ENCODE results near the gene BTRC.
"Not testable (repeated sequence)": the region's sequence is repeated elsewhere in the genome, so short reads cannot be mapped to it uniquely, and the experiment has no call there.

The BTRC gene

DNA sequence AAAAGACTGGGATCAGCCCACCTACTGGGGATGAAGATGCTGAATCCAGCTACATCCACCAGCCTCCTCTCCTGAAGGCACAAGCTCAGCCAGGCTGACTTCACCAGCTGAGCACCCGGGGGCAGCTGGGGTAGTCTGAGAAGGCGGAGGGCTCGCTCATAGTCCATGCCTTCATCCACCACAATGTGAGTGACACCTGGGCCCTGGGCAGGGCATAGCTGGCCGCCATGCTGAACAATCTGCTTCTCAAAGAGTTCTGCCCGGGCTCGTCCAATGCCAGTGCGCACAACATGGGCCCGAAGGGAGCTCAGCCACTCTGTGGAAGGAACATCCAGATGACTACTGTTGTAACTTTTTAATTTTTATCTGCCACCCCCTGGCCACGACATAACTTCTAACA is 231.9 kb downstream of the BTRC start:
- DNase-seq (ENCODE audit: low read depth) = no peak

DNA sequence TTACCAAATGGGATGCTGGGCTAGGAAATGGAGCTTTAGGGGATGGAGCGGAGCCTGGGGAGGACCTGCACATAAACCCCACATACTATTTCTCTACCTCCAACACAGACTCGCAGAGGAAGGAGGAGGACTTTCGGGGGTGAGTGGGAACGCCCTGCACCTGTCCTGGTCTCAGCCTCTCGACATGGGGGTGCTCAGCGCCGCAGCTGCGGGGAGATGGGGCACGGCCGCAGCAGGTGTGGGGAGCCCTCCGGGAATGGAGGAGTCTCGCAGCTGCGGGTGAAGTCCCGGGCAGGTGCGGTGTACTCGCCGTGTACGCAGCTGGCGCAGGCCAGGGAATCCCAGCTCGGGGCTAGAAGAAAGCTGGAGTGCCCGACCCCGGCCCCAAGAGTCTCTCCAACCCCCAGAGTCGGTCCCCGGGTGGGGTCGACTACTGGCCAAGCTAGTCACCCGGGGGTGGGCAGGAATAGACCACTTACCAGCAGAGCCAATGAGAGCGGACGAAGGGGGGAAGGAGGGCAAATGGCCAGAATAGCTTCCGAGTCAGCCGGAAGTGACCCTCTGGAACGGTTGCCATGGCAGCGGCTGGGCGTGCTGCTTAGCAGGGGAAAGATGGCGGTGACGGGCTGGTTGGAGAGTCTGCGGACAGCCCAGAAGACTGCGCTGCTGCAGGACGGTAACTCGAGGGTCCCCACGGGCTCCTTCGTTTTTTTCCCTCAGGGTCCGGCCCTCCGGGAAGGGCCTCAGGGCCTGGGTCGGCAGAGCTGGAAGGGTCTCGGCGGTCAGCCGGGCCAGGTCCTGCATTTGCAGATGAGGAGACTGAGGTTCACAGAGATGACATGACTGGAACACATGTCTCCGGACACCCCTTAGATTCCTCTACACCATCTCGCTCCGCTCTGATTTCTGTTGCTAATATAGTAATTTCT is 234.0 kb downstream of the BTRC start, which contains the start of the genes DPCD and POLL:
TSS of gene DPCD (plus strand) at position 597 of the 929 bp plus-strand sequence. CDS start at position 613, 16 bp downstream.
TSS of gene POLL (minus strand) at position 533 of the 929 bp plus-strand sequence. CDS start 897 bp downstream, outside the sequence.
- DNase-seq (ENCODE audit: low read depth) = peak; percentile 88

DNA sequence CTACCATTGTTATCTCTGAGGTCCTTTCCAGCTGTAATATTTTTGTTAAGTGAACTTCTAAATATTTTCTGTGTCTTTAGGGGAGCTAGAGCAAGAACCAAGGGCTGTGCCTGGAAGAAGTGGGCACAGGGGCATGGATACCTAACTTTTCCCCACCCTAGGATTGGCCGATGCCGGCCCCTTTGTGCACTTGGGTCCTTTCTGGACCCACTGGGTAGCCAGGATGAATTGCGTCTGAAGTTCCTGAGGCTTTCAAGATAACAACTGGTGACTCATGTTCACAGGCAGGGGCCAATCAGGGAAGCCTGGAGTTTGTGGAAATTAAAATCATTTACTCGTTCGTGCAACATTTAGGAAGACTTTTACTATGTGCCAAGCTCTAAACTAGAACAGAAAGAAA is 234.9 kb downstream of the BTRC start:
- DNase-seq (ENCODE audit: low read depth) = no peak

DNA sequence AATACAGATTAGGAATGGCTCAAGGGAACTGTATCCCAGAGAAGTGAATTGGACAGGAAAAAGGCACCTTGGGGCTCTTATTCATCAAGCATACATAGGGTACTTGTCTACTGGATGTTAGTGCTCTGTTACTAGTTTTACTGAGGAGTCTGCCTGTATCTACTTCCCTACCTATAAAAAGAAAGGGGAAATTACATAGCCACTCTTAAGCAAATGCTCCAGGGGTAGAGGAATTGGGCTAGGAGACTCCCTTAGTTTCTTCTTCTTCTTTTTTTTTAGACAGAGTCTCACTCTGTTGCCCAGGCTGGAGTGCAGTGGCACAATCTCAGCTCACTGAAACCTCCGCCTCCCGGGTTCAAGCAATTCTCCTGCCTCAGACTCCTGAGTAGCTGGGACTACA is 239.4 kb downstream of the BTRC start:
- DNase-seq (ENCODE audit: low read depth) = not testable (repeated sequence)

DNA sequence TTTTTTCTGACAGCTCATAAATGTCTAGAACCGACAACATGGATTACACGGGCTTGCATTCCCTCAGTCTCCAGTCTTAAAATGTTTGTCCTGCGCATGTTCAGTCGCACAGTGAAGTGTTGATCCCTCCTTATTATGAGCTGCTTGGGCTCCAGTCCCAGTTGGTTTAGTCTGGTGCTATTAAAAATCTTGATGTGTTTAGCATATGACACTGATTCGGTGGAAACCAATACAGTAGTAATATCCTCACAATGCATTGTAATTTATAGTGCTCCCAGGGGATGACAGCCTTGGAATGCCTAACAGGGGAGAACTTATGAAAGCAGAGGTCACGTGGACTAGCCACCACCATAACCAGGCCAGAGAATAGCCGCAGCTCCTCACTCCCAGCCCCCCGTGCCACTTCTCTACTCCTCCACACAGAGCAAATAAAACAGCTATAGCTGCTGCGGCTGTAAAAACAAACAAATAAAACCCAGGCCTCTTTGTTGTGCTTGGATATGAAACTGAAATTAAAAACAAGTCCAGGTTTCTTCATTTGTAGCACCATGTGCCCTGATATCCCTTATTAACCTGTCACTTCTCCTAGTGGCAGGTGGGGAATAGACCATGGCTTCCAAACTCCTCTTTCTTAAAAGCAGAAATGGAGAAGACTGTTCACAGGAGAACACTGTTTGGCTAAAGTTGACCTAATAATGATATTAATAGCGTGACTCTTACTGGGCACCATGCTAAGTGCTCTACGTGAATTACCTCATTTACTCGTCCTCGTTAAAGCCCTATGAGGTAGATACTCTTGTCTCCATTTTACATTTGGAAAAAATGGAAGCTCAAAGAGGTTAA is 241.8 kb downstream of the BTRC start:
- DNase-seq (ENCODE audit: low read depth) = no peak

DNA sequence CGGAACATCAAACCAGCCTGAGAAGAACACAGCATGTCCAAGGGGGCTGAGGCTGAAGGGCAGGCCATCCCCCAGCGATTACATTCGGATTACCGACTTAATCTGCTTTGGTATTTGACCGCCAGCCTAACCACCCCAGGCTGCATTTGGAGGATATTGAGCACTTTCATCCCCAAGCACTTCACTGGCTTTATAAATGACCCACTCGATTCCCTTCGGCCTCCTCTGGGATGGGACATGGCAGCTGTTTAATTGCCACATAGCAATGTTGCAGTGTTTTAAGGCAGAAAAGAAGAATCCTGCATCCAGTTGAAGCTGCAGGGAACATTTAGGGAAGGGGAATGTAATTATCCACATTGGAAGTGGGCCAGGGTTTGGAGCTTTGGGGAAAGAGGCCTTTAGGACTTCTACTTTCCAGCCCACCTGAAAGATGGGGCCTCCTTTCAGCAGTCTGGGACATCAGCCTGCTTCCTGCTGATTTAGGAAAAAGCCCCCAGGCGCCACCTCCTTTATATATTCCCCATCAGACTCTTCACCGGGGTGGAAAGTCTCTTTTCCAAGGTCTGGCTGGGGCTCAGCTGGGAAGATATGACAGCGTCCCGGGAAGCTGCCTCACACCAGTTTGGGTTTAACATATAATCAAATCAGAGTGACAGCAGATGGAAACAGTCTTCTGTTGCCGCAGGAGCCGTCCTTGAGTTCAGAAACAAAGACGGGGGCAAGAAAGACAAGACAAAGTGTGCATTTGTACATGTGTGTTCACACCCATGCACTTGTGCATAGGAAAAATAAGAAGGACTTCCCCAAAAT is 243.3 kb downstream of the BTRC start:
- DNase-seq (ENCODE audit: low read depth) = no peak

DNA sequence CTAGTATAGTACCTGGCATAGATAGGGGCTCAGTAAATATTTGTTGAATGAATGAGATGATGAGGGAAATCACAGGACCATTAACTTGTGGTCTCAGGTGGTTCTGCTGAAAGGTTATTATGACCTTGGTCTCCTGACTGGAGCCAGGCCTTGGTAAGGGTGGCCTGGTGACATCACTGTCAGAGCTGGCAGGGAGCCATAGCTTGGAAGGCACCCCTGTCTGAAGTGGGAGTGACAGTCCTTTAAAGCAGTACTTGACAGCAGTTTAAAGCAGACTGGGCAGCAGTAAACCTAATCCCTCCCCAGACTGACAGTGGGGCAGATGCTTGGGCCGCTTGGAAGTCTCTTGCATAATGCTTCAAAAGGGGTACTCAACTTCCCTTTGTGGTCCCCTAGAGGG is 247.6 kb downstream of the BTRC start:
- no peak for DNase-seq (ENCODE audit: low read depth)

DNA sequence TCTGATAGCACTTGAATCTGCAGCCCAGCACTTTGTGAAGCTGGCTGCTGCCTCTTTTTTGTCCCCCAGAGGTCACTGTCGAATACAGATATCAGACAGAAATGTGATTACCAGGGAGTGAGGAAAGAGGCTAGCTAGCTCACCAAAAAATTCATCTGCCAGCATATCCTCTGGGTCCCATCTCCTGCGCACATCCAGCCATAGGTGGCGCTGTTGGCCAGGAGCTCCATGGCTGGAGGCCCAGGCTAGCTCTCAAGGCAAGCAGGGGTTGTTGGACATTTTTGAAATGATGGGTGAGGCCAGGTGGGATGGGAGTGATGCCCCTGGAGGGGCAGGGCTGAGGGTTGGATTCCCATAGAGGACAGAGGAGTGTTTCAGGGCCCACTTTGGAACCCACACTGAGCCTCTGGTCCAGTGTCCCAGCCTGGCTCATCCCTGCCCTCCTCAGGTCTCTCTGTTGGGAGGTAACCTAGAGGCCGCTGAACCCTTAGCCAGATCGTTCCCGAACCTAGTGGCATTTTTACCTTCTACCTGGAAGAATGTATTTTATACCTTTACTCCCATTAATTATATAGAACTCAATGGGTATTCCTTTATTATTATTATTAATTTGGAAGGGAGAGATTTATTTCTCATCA is 248.9 kb downstream of the BTRC start:
- DNase-seq (ENCODE audit: low read depth) = peak; percentile 16
